Cardiac ventricle fibroblast (primary cell): ENCODE measurements around the gene NLN. TPM values are rescaled to one million over a fixed set of nuclear protein-coding genes. Genes with fewer than 3 reads are reported as not detected.

ENCODE experiments used
- total RNA-seq: library from RNA; depleted of rRNA; stranded (reverse); fragments of >200 nt; gene quantifications from 2 replicates; pipeline ENCODE4 v1.2.3, GENCODE V29; 2015

The NLN gene
- 10.1 and 21.2 TPM in 2 replicates for total RNA-seq

GRCh38 chr5:65721720-65722574 lies at the start of gene NLN, which contains the start of gene SGTB:
NLN (plus strand) TSS chr5:65722205; CDS start chr5:65722374, 169 bp downstream.
SGTB (minus strand) TSS chr5:65722109; CDS start chr5:65720807, 1,302 bp downstream.

Other genes with a start within 250 kb of the NLN start
- 1.7 and 2.9 TPM in 2 replicates for gene ADAMTS6, start 240.3 kb upstream of the NLN start, total RNA-seq
- 1.6 and 6.3 TPM in 2 replicates for gene CENPK, start 159.0 kb upstream of the NLN start, total RNA-seq
- 17.9 and 23.2 TPM in 2 replicates for gene PPWD1, start 158.9 kb upstream of the NLN start, total RNA-seq
- gene TRIM23, start 97.9 kb upstream of the NLN start, total RNA-seq = 8.1 and 10.9 TPM in 2 replicates
- 0.81 and 3.7 TPM in 2 replicates for gene SHLD3, start 97.2 kb upstream of the NLN start, total RNA-seq
- 7.3 and 7.6 TPM in 2 replicates for gene TRAPPC13, start 97.2 kb upstream of the NLN start, total RNA-seq
- gene SGTB, start 96 bp upstream of the NLN start, total RNA-seq = 11.0 and 11.2 TPM in 2 replicates
- gene ERBIN, start 204.4 kb downstream of the NLN start, total RNA-seq = 39.5 and 44.5 TPM in 2 replicates